Astrocyte (in vitro differentiated cells and primary cell): ENCODE measurements around the gene IL4R. TPM values are rescaled to one million over a fixed set of nuclear protein-coding genes. Genes with fewer than 3 reads are reported as not detected.
A peak's percentile ranks its signal among the peaks of the same experiment; 100 is the strongest.

ENCODE experiments used
- DNase-seq: peaks from one replicate; pipeline ENCODE4 v3.0.0-alpha.2; 2010; ENCODE audit warnings: low read depth
- FAIRE-seq: peaks from 2 replicates; lab custom pipeline; 2011; peaks lifted over from hg19 to GRCh38; lab: Jason Lieb, UNC
- H2AFZ ChIP-seq: 2 replicates; pipeline ENCODE4 v1.6.0; 2012; ENCODE audit warnings: low read depth, low read length, inconsistent platforms
- H3K27ac ChIP-seq: 2 replicates; pipeline ENCODE4 v1.5.1; 2011; ENCODE audit warnings: low read depth, low read length, inconsistent platforms
- H3K27me3 ChIP-seq: 2 replicates; pipeline ENCODE4 v1.6.0; 2011; ENCODE audit warnings: low read length, inconsistent platforms; ENCODE audit not compliant: insufficient read depth
- H3K36me3 ChIP-seq: 2 replicates; pipeline ENCODE4 v1.5.1; 2011; ENCODE audit warnings: low read length, inconsistent platforms; ENCODE audit not compliant: insufficient read depth
- H3K4me1 ChIP-seq: 2 replicates; pipeline ENCODE4 v1.5.1; 2011; ENCODE audit warnings: low read length, inconsistent platforms; ENCODE audit not compliant: insufficient read depth
- H3K4me2 ChIP-seq: 2 replicates; pipeline ENCODE4 v1.6.0; 2012; ENCODE audit warnings: low read length, inconsistent platforms
- H3K4me3 ChIP-seq: 2 replicates; pipeline ENCODE4 v1.5.1; 2011; ENCODE audit warnings: low read depth, mild to moderate bottlenecking, low read length, inconsistent platforms; ENCODE audit not compliant: insufficient read depth
- H3K79me2 ChIP-seq: 2 replicates; pipeline ENCODE4 v1.6.0; 2012; ENCODE audit warnings: mild to moderate bottlenecking, low read length, inconsistent platforms; ENCODE audit not compliant: insufficient read depth
- H3K9ac ChIP-seq: 2 replicates; pipeline ENCODE4 v1.6.0; 2012; ENCODE audit warnings: mild to moderate bottlenecking, low read length, inconsistent platforms
- H3K9me3 ChIP-seq: 2 replicates; pipeline ENCODE4 v1.5.1; 2012; ENCODE audit warnings: low read depth, mild to moderate bottlenecking, low read length, inconsistent platforms; ENCODE audit not compliant: insufficient read depth
- H4K20me1 ChIP-seq: 2 replicates; pipeline ENCODE4 v1.6.0; 2012; ENCODE audit warnings: low read length, inconsistent platforms; ENCODE audit not compliant: insufficient read depth
- H3K27ac Mint-ChIP-seq: one replicate; pipeline ENCODE4 v1.8.0; 2021; ENCODE audit warnings: mild to moderate bottlenecking, mixed read lengths; ENCODE audit not compliant: unreplicated experiment
- H3K27me3 Mint-ChIP-seq: one replicate; pipeline ENCODE4 v1.8.0; 2021; ENCODE audit warnings: low read depth, mixed read lengths; ENCODE audit not compliant: unreplicated experiment
- H3K36me3 Mint-ChIP-seq: one replicate; pipeline ENCODE4 v1.8.0; 2021; ENCODE audit warnings: low read depth, mixed read lengths; ENCODE audit not compliant: unreplicated experiment
- H3K4me1 Mint-ChIP-seq: one replicate; pipeline ENCODE4 v1.8.0; 2021; ENCODE audit warnings: low read depth, mixed read lengths; ENCODE audit not compliant: unreplicated experiment
- H3K4me3 Mint-ChIP-seq: one replicate; pipeline ENCODE4 v1.8.0; 2021; ENCODE audit warnings: mild to moderate bottlenecking, moderate library complexity, mixed read lengths; ENCODE audit not compliant: unreplicated experiment
- H3K9me3 Mint-ChIP-seq: one replicate; pipeline ENCODE4 v1.8.0; 2021; ENCODE audit warnings: mild to moderate bottlenecking, mixed read lengths; ENCODE audit not compliant: unreplicated experiment
- CTCF ChIP-seq: IDR thresholded peaks from 2 replicates; pipeline ENCODE4 v1.5.1; 2011; ENCODE audit warnings: low read depth, mild to moderate bottlenecking, inconsistent platforms, low read length, moderate library complexity; ENCODE audit not compliant: insufficient read depth
- EZH2 ChIP-seq: IDR thresholded peaks from 2 replicates; pipeline ENCODE4 v1.6.1; 2012; ENCODE audit warnings: mild to moderate bottlenecking, low read length, inconsistent platforms; ENCODE audit not compliant: insufficient read depth
- total RNA-seq: library from RNA; stranded (reverse); gene quantifications from 2 replicates; pipeline ENCODE4 v1.2.1, GENCODE V29; 2021

IL4R gene
- total RNA-seq, 1 donor from 2014 or later, result 17.5 TPM

- no peak overlapping the region for H3K4me3 ChIP-seq
- no peak overlapping the region for H3K4me2 ChIP-seq
- no peaks in the 10 kb centered on the region for H3K27me3 ChIP-seq
- no peaks in the 10 kb centered on the region for H3K79me2 ChIP-seq
- H3K27ac ChIP-seq, result no peak overlapping the region
- H3K36me3 ChIP-seq, result no peaks in the 10 kb centered on the region
- DNase-seq (no peak), FAIRE-seq (no peak)
- no peak overlapping the region for H3K27ac Mint-ChIP-seq
- H3K27me3 Mint-ChIP-seq, result no peaks in the 10 kb centered on the region
- no peaks in the 10 kb centered on the region for H3K36me3 Mint-ChIP-seq
- H3K4me3 Mint-ChIP-seq, result no peak overlapping the region
- H4K20me1 ChIP-seq, result no peaks in the 10 kb centered on the region
- no peak overlapping the region for H2AFZ ChIP-seq
- peaks cover 19% of the 10 kb centered on the region for H3K4me1 ChIP-seq
- peaks cover 35% of the 10 kb centered on the region for H3K4me1 Mint-ChIP-seq
- H3K9me3 ChIP-seq, result no peaks in the 10 kb centered on the region
- peaks cover 2% of the 10 kb centered on the region for H3K9me3 Mint-ChIP-seq
- no peak for TF ChIP-seq CTCF
- no peak for TF ChIP-seq EZH2
- H3K9ac ChIP-seq, result no peak overlapping the region
These were observed 92.8 kb downstream of the IL4R start for GRCh38 chr16:27406511-27407128.

GRCh38 chr16:27407133-27407532 lies 93.4 kb downstream of the IL4R start:
- DNase-seq (no peak), FAIRE-seq (no peak)
- Histone ChIP-seq H3K4me2 (no peak overlapping the region), H2AFZ (no peak overlapping the region), H3K36me3 (no peaks in the 10 kb centered on the region), H3K4me3 (no peak overlapping the region), H4K20me1 (no peaks in the 10 kb centered on the region), H3K27ac (no peak overlapping the region), H3K4me1 (peaks cover 15% of the 10 kb centered on the region), H3K9me3 (no peaks in the 10 kb centered on the region), H3K79me2 (no peaks in the 10 kb centered on the region), H3K9ac (no peak overlapping the region), H3K27me3 (no peaks in the 10 kb centered on the region)
- Mint-ChIP-seq H3K4me3 (no peak overlapping the region), H3K36me3 (no peaks in the 10 kb centered on the region), H3K27me3 (no peaks in the 10 kb centered on the region), H3K4me1 (peaks cover 33% of the 10 kb centered on the region), H3K27ac (peak overlapping the region; percentile 84), H3K9me3 (peaks cover 2% of the 10 kb centered on the region)
- TF ChIP-seq CTCF (no peak), EZH2 (no peak)

DNA sequence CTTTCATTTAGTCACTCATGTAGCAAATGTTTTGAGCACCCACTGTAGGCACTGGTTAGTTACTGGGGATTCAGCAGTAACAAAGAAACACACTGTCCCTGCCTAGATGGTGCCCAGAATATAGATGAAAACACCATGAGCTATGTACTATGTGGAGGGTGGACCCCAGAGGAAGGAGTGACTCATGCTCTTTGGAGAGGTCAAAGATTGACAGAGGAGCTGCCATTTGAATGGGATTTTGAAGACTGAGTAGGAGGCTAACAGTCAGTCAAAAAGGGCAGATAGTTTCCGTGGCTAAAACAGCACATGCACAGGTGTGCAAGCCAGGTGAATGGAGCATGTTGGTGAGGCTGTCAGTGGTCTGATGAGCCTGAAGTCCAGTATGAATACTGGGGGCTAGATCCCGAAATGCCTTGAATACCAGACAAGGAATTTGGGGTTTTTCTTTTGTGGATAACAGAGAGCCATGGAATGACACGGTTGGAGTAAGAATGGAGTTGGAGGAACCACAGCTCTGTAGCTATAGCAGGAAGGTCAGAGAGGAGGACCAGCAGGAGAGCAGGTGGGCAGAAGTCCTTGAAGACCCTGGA lies 94.3 kb downstream of the IL4R start:
- peak overlapping the region; percentile 79 for H3K27ac Mint-ChIP-seq
- TF ChIP-seq CTCF (no peak), EZH2 (no peak)
- Histone ChIP-seq H3K9me3 (no peaks in the 10 kb centered on the region), H3K27ac (no peak overlapping the region), H3K4me2 (peak overlapping the region; percentile 44), H3K9ac (no peak overlapping the region), H3K4me1 (peaks cover 7% of the 10 kb centered on the region), H4K20me1 (no peaks in the 10 kb centered on the region), H2AFZ (peak overlapping the region; percentile 38), H3K27me3 (no peaks in the 10 kb centered on the region), H3K79me2 (no peaks in the 10 kb centered on the region), H3K36me3 (no peaks in the 10 kb centered on the region), H3K4me3 (no peak overlapping the region)
- peaks cover 27% of the 10 kb centered on the region for H3K4me1 Mint-ChIP-seq
- no peaks in the 10 kb centered on the region for H3K36me3 Mint-ChIP-seq
- H3K27me3 Mint-ChIP-seq, result no peaks in the 10 kb centered on the region
- DNase-seq, result peak; percentile 61
- peaks cover 2% of the 10 kb centered on the region for H3K9me3 Mint-ChIP-seq
- H3K4me3 Mint-ChIP-seq, result peak overlapping the region; percentile 58
- peak; percentile 54 for FAIRE-seq
